Epidermal melanocyte (primary cell): ENCODE results near the gene KCNG2.

Experiments
- DNase-seq: peaks from one replicate; pipeline ENCODE4 v3.0.0; 2011; ENCODE audit warnings: low spot score; ENCODE audit not compliant: insufficient read length

The KCNG2 gene

GRCh38 chr18:79798346-79798998, 734 bp downstream of the KCNG2 start:
- no peak for DNase-seq

- no peak for DNase-seq
Observed at GRCh38 chr18:79798999-79799370, 1.2 kb downstream of the KCNG2 start.

- DNase-seq: no peak
Observed at GRCh38 chr18:79799619-79800370, 2.1 kb downstream of the KCNG2 start.

- no peak for DNase-seq
Observed at GRCh38 chr18:79800371-79801180, 2.8 kb downstream of the KCNG2 start.

- DNase-seq: no peak
Observed at GRCh38 chr18:79801217-79801616, 3.5 kb downstream of the KCNG2 start.

- no peak for DNase-seq
Observed at GRCh38 chr18:79801641-79802040, 3.9 kb downstream of the KCNG2 start.

- no peak for DNase-seq
Observed at GRCh38 chr18:79802298-79802697, 4.6 kb downstream of the KCNG2 start.

GRCh38 chr18:79803611-79804051, 5.9 kb downstream of the KCNG2 start:
- DNase-seq: no peak

GRCh38 chr18:79804130-79804787, 6.5 kb downstream of the KCNG2 start:
- DNase-seq: no peak

GRCh38 chr18:79805211-79805887, 7.6 kb downstream of the KCNG2 start:
- DNase-seq: no peak

GRCh38 chr18:79805926-79806487, 8.3 kb downstream of the KCNG2 start:
- no peak for DNase-seq

GRCh38 chr18:79806976-79807841, 9.5 kb downstream of the KCNG2 start:
- DNase-seq: no peak

- no peak for DNase-seq
Observed at GRCh38 chr18:79809482-79810192, 11.9 kb downstream of the KCNG2 start.

- no peak for DNase-seq
Observed at GRCh38 chr18:79812052-79812451, 14.3 kb downstream of the KCNG2 start.

- no peak for DNase-seq
Observed at GRCh38 chr18:79814373-79814772, 16.6 kb downstream of the KCNG2 start.

GRCh38 chr18:79815657-79816056, 17.9 kb downstream of the KCNG2 start:
- no peak for DNase-seq

- no peak for DNase-seq
Observed at GRCh38 chr18:79816092-79816491, 18.4 kb downstream of the KCNG2 start.

GRCh38 chr18:79816981-79817606, 19.4 kb downstream of the KCNG2 start:
- no peak for DNase-seq

- DNase-seq: no peak
Observed at GRCh38 chr18:79817607-79817998, 19.9 kb downstream of the KCNG2 start.
